GM18526 (cell line): ENCODE measurements around the gene IQSEC3.
"Not testable (repeated sequence)": the region's sequence is repeated elsewhere in the genome, so short reads cannot be mapped to it uniquely, and the experiment has no call there.

ENCODE experiments used
- POLR2A ChIP-seq: IDR thresholded peaks from 3 replicates; pipeline ENCODE4 v1.6.1; 2011; ENCODE audit not compliant: insufficient read length; ENCODE audit errors: extremely low read depth

IQSEC3 gene

DNA sequence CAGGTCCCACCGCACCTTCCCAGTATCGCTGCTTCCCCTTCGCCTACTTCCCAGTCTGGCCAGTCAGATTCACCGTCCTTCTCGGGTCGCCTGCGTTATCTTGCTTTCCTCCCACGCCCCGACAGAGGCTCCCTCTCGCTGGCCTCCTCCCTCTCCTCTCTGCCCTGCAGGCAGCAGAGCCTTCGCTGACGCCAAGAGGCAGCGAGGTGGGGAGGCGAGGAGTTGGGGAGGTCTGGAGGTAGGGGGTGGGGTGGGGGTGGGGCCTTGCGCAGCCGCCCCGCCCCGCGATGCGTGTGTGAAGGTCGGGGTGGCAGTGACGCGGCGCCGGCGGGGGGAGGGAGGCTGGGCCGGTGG, at the start of gene IQSEC3:
Gene IQSEC3 (plus strand): TSS at position 340 of the 354 bp plus-strand sequence. CDS start 116 bp downstream, outside the sequence.
- not testable (repeated sequence) for TF ChIP-seq POLR2A

DNA sequence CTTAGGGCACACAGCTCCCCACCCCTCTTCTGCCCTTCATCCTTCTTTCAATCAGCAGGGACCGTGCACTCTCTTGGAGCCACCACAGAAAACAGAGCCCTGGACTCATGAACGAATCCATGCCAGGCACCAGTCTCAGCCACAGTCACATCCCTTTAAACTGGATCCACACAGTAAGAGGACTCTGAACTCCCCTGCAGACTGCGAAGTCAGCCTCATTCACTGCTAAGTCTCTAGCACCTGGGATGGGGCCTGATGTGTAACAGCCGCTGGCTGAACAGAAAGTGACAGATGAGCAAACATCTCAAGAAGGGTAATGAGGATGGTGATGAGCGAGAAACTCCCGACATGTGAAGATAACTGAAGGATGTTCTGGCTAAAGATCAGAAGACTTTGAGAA, 45.8 kb upstream of the IQSEC3 start:
- TF ChIP-seq POLR2A = no peak

DNA sequence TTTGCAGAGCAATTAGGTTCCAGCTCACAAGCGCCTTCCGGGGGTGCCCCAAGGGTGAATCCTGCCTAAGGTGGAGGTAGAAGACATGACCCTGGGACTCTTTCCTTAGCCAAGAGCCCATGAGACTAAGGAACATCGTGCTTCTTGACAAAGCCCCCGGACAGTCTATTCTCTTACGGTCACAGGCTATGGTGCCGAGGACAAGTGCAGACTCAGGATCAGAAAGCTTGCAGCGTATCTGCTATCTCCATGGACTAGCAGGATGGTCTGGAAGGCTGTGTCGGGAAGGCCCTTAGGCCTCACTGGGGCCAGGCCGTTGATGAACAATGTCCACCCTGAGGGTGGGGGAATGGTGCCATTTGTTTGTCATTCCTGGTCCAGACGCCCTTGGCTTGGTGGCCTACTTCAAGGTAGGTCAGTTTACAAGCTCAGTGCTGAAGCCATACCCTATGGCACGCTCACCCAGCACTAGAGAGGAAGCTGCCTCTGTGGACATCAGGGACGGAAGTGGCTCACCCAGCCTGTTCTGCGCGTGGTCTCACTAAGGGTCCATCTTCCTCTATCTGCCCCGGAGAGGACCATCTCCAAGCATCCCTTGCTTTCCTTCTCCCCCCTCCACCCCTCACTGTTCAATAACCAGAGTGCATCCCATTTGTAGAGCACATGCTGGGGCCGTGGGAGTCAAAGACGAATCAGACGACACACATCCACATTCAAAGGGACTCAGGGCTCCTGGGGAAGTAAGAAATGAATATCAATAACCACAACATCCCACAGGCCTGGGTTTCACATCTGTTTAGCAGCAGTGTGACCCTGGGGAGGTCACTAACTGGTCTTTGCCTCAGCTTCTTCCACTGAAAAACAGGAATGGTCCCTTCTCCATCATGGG, 45.0 kb upstream of the IQSEC3 start:
- no peak for TF ChIP-seq POLR2A

GRCh38 chr12:22190-22529, 44.4 kb upstream of the IQSEC3 start:
- TF ChIP-seq POLR2A = no peak

DNA sequence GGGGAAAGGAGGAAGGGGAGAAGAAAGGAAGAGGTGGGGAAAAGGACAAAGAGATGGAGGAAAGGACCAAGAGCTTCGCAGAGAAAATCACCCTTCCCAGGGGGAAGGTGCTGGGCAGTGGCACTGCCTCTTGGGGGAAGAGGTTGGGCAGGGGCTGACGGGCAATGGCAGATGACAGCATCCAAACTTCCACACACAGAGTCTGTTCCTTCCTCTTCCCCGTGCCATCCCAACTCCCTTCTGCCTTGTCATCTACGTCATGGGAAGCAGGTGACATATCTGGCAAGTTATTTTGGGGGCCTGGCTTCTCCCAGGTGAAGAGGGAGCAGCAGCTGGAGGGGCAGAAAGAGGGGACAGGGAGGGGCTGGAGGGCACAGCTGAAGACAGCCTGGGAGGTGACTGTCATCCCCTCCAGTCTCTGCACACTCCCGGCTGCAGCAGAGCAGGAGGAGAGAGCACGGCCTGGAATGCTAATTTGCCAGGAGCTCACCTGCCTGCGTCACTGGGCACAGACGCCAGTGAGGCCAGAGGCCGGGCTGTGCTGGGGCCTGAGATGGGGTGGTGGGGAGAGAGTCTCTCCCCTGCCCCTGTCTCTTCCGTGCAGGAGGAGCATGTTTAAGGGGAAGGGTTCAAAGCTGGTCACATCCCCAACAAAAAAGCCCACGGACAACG, 43.9 kb upstream of the IQSEC3 start:
- TF ChIP-seq POLR2A = no peak

GRCh38 chr12:53735-54730, 12.5 kb upstream of the IQSEC3 start:
- no peak for TF ChIP-seq POLR2A

DNA sequence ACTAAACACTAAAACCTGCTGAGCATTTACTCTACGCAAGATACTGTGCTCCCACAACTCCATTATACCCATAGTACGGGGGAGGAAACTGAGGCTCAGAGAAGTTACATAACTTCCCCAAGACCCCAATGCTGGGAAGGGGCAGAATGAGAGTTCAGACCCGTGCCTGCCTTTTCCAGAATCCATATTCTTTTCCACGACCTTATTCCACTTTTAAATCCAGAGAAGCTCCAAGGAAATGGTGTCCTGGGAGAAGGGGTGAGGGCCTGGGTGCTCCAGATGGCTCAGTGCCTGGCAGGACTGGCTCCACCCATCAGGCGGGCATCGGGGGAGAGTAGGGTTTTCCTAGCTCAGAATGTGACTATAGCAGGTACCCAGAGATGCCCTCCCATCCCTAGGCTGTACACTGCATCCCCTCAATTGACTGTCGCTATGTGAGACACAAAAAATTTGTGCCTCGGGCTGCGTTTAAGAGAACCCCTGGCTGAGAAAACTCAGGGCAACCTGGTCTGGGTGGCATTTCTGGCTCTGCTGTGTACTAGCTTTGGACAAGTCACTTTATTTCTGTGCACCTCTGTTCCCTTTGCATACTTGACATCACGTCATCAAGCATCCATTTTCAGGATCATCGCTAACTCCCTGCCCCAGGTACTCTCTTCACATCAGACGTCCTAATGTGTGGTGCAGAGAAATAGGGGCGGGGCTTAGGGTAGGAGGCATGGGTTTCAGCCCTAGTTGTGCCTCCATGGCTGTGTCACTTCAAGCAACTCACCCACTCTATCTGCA, 11.6 kb upstream of the IQSEC3 start:
- no peak for TF ChIP-seq POLR2A

DNA sequence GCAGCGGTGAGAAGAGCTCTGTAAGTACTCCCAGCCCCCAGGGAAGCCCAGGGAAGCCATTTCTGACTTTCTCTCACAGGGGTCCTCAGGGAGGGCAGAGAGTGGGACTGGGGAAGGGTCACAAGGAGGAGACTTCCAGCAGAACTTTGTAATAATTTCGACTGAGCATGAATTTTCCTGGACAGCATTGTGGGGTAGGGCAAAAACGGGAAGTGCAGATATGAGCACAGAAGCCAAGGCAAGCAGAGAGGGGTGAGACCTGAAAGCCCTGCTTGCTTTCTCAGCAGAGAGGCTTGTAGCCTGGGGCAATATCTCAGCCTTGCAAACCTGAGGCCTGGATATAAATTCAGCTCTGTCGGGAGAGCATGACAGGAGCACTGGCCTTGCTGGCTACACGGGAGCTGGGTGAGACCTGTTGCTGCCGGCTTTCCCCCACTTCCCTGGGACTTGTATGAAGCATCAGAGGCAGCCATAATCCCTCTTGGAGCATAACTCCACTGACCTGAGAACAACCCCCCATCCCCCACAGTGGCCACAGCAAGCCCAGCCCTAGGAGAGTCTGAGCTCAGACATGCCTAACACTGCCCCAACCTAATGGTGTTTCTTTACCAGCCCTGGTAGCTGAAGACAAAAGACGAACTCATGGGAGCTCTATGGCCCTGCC, 9.8 kb upstream of the IQSEC3 start:
- no peak for TF ChIP-seq POLR2A

DNA sequence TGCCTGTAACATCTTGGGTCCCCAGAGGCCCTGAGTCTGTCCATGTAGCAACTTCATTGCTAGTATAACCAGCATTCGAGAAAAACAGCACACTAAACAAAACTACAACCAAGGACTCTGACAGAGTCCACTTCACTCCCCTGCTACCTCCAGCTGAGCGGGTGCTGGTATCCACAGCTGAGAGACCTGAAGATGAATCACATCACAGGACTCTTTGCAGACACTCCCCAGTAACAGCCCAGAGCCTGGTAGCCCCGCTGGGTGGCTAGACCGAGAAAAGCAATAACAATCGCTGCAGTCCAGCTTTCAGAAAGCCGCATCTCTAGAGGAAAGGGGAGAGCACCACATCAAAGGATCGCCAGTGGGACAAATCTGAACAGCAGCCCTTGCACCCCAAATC, 9.0 kb upstream of the IQSEC3 start:
- TF ChIP-seq POLR2A = no peak

- no peak for TF ChIP-seq POLR2A
Observed at GRCh38 chr12:58832-59231, 7.7 kb upstream of the IQSEC3 start.

GRCh38 chr12:78981-79380, 12.4 kb downstream of the IQSEC3 start:
- no peak for TF ChIP-seq POLR2A

GRCh38 chr12:80681-81190, 14.2 kb downstream of the IQSEC3 start:
- no peak for TF ChIP-seq POLR2A

GRCh38 chr12:82740-83139, 16.2 kb downstream of the IQSEC3 start:
- TF ChIP-seq POLR2A = no peak

DNA sequence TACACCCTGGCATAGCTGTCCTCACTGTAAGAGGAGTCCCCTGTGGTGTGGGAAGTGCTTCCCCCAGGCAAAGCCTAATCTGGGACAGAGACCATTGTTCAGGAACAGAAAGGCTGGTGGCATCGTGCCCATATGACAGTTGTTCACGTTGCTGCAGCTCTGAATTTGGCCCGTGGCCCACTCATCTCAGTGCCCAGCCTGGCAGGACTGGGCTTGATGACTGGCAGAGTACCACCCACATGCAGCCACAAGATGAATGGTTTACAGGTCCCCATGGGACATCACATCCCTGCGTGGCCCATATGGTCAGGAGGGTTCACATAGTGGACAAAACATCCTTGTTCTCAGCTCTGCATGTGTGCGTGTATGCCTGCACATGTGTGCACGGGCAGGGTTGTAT, 17.5 kb downstream of the IQSEC3 start:
- no peak for TF ChIP-seq POLR2A
